ENCODE results near the gene FNBP1. TPM values are rescaled to one million over a fixed set of nuclear protein-coding genes. Genes with fewer than 3 reads are reported as not detected.

The FNBP1 gene
- total and polyA plus RNA-seq, 2 experiments from 2014 or later: 26.6 to 28.8 TPM

DNA sequence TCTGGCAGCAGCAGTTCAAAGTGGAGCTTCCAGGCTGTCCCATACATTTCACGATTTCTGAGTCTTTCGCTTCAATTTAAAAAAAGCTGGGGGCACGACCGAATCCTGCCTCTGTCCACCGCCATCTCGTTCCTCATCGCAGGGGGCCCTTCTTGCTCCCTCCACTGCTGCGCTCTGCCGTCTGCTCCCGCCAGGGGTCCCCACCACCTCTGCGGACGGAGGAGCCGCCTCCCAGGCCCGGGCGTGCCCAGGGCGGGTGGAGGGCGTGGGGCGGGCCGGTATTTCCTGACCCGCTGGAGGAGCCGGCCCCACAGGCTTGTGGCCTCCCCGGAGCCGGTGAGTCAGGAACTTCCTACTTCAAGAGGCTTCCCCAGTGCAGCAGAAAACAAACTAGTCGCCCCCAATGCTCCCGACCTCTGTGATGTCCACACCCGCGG, 157.3 kb downstream of the FNBP1 start:
- Histone ChIP-seq H3K4me3 (peak overlapping the region; percentile 46), H4K20me1 (replicated peaks; ENCODE audit: insufficient read depth) (no peaks in the 10 kb centered on the region), H3K79me2 (replicated peaks; ENCODE audit: insufficient read depth) (no peaks in the 10 kb centered on the region), H3K4me1 (ENCODE audit: insufficient read depth) (peaks cover 43% of the 10 kb centered on the region), H3F3A (replicated peaks; ENCODE audit: low read depth) (peaks cover 30% of the 10 kb centered on the region; the same call in 1 of the 2 replicates), H3K27ac (ENCODE audit: low read depth) (no peak overlapping the region), H3K9me2 (ENCODE audit: insufficient read depth) (no peaks in the 10 kb centered on the region), H3K27me3 (ENCODE audit: insufficient read depth) (no peaks in the 10 kb centered on the region), H3K36me3 (ENCODE audit: insufficient read depth) (no peaks in the 10 kb centered on the region), H2AFZ (peak overlapping the region; percentile 86), H3K4me2 (peak overlapping the region; percentile 76)
- peak; percentile 62 for ATAC-seq
- peak overlapping the region; percentile 66; the same call in 2 of the 3 replicates for H3K4me3 Mint-ChIP-seq
- DNase-seq (ENCODE audit: low spot score): peak; percentile 94
- TF ChIP-seq ZNF114 (CRISPR knock-in tag; IDR thresholded peaks at IDR 0.05) (no peak), EZH2phosphoT487 (IDR thresholded peaks at IDR 0.05; ENCODE audit: unreplicated experiment) (no peak), CREB1 (CRISPR knock-in tag; IDR thresholded peaks at IDR 0.05; ENCODE audit: low read depth) (no peak), EZH2 (IDR thresholded peaks at IDR 0.05; ENCODE audit: low read depth, unreplicated experiment) (no peak)
- TF ChIP-seq, protein P1, sequence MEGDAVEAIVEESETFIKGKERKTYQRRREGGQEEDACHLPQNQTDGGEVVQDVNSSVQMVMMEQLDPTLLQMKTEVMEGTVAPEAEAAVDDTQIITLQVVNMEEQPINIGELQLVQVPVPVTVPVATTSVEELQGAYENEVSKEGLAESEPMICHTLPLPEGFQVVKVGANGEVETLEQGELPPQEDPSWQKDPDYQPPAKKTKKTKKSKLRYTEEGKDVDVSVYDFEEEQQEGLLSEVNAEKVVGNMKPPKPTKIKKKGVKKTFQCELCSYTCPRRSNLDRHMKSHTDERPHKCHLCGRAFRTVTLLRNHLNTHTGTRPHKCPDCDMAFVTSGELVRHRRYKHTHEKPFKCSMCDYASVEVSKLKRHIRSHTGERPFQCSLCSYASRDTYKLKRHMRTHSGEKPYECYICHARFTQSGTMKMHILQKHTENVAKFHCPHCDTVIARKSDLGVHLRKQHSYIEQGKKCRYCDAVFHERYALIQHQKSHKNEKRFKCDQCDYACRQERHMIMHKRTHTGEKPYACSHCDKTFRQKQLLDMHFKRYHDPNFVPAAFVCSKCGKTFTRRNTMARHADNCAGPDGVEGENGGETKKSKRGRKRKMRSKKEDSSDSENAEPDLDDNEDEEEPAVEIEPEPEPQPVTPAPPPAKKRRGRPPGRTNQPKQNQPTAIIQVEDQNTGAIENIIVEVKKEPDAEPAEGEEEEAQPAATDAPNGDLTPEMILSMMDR (conservative IDR thresholded peaks at IDR 0.05; ENCODE audit: low read depth in 2 of 2): peak; percentile 69 to 94
- TF ChIP-seq, protein P2, sequence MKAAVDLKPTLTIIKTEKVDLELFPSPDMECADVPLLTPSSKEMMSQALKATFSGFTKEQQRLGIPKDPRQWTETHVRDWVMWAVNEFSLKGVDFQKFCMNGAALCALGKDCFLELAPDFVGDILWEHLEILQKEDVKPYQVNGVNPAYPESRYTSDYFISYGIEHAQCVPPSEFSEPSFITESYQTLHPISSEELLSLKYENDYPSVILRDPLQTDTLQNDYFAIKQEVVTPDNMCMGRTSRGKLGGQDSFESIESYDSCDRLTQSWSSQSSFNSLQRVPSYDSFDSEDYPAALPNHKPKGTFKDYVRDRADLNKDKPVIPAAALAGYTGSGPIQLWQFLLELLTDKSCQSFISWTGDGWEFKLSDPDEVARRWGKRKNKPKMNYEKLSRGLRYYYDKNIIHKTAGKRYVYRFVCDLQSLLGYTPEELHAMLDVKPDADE (IDR thresholded peaks at IDR 0.05): peak; percentile 47; the same call in 1 of the 2 replicates
- peak overlapping the region; percentile 48; the same call in 1 of the 2 replicates for H3K27ac Mint-ChIP-seq
- H3K4me1 Mint-ChIP-seq: peaks cover 60% of the 10 kb centered on the region
- peaks cover 9% of the 10 kb centered on the region; the same call in 1 of the 3 replicates for H3K36me3 Mint-ChIP-seq (ENCODE audit: low read depth)
- no peaks in the 10 kb centered on the region for H3K9me3 Mint-ChIP-seq
- H3K27me3 Mint-ChIP-seq (ENCODE audit: insufficient read depth, low read depth, poor library complexity): peaks cover 23% of the 10 kb centered on the region

DNA sequence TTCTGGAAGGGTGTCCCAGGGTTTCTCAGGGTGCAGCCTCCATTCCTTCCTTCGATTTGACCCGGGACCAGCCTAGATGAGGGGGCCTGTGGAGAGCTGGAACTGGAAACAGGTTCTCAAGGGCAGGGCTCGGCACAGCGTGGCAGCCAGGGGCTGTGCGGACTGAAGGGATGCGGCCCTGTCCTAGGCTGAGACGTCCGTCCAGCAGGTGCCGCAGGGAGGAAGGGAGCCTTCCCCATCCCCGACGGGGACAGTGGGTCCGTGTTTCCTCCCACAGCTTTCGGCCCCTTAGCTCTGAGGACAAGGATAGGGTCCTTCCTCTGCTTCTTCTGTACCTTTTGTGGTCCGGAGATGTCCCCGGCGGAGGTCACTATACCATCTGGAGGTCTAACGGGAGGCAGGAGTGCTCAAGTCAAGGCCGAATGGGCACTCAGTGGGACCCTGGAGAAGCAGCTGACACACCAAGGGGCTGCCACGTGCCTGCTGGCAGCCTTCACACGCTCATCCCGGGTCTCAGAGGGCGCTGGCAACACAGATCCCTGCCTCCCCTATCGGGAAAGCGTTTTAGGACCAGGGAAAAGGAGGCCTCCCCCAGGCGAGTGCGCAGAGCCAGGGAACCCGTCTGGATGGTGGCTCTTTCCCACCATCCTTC, 157.8 kb downstream of the FNBP1 start:
- Histone ChIP-seq H3K36me3 (ENCODE audit: insufficient read depth) (no peaks in the 10 kb centered on the region), H3K4me3 (peak overlapping the region; percentile 46), H2AFZ (peak overlapping the region; percentile 86), H3K4me2 (peak overlapping the region; percentile 76), H3K4me1 (ENCODE audit: insufficient read depth) (peaks cover 44% of the 10 kb centered on the region), H3K27ac (ENCODE audit: low read depth) (peak overlapping the region; percentile 71; the same call in 1 of the 2 replicates), H3K9me2 (ENCODE audit: insufficient read depth) (no peaks in the 10 kb centered on the region), H4K20me1 (replicated peaks; ENCODE audit: insufficient read depth) (no peaks in the 10 kb centered on the region), H3F3A (replicated peaks; ENCODE audit: low read depth) (peaks cover 29% of the 10 kb centered on the region), H3K27me3 (ENCODE audit: insufficient read depth) (no peaks in the 10 kb centered on the region), H3K79me2 (replicated peaks; ENCODE audit: insufficient read depth) (no peaks in the 10 kb centered on the region)
- Mint-ChIP-seq H3K27ac (peak overlapping the region; percentile 93; the same call in 1 of the 2 replicates), H3K4me3 (peak overlapping the region; percentile 66), H3K36me3 (ENCODE audit: low read depth) (peaks cover 9% of the 10 kb centered on the region; the same call in 1 of the 3 replicates), H3K4me1 (peaks cover 64% of the 10 kb centered on the region), H3K9me3 (no peaks in the 10 kb centered on the region), H3K27me3 (ENCODE audit: insufficient read depth, low read depth, poor library complexity) (peaks cover 26% of the 10 kb centered on the region)
- ATAC-seq (peak; percentile 24), DNase-seq (ENCODE audit: low spot score) (peak; percentile 29)
- TF ChIP-seq, protein P1 (conservative IDR thresholded peaks at IDR 0.05; ENCODE audit: low read depth in 2 of 2): peak; percentile 3 to 26; a peak in 1 of 4 replicates
- TF ChIP-seq JUNB (IDR thresholded peaks at IDR 0.05; ENCODE audit: unreplicated experiment) (no peak), CREB1 (CRISPR knock-in tag; IDR thresholded peaks at IDR 0.05; ENCODE audit: low read depth) (no peak)
